Uterus (tissue), 2 donors: ENCODE results near the gene CALHM2.
"Not testable (repeated sequence)": the region's sequence is repeated elsewhere in the genome, so short reads cannot be mapped to it uniquely, and the experiment has no call there.

Source experiments
- POLR2A ChIP-seq, 2 donors: fragments of 450-650 bp; IDR thresholded peaks; one replicate each; pipeline ENCODE4 v1.6.1; 2016; ENCODE audit warnings: antibody characterized with exemption in 2 of 2, mild to moderate bottlenecking in 1 of 2, moderate library complexity in 1 of 2
- TF ChIP-seq, protein P1 (sequence below), 4 experiments: fragments of 200-600 bp in 2 of 4; fragments of 450-650 bp in 2 of 4; sonication (generic) in 2 of 4; IDR thresholded peaks; one replicate each; pipeline ENCODE4 v1.5.1; 2016 to 2019; ENCODE audit warnings: antibody characterized with exemption in 4 of 4, mild to moderate bottlenecking in 2 of 4, moderate library complexity in 1 of 4

DNA sequence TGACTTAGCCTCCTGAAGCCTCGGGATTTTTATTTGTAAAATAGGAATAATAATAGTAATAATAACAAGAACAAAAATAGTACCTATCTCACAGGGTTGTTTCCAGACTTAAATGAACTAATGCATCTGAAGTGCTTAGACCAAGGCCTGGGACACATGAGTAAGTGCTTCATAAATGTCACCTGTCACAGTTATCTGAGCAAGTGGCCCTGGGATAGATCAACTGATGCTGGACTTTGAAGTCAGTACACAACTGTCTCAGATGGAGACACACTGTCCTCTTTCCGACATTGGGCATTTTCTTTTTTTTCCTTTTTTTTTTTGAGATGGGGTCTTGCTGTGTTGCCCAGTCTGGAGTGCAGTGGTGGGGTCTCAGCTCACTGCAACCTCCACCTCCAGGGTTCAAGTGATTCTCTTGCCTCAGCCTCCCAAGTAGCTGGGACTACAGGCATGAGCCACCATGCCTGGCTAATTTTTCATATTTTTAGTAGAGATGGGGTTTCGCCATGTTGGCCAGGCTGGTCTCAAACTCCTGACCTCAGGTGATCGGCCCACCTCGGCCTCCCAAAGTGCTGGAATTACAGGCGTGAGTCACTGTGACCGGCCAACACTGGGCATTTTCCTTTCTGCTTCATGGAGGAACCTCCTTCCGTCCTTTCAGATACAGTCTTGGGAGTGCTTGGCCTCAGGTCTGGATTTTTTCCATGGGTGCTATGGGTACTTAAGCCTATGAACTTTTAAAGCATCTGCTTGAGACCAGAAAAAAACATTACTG, 34.7 kb upstream of the CALHM2 start:
- TF ChIP-seq, protein P1, sequence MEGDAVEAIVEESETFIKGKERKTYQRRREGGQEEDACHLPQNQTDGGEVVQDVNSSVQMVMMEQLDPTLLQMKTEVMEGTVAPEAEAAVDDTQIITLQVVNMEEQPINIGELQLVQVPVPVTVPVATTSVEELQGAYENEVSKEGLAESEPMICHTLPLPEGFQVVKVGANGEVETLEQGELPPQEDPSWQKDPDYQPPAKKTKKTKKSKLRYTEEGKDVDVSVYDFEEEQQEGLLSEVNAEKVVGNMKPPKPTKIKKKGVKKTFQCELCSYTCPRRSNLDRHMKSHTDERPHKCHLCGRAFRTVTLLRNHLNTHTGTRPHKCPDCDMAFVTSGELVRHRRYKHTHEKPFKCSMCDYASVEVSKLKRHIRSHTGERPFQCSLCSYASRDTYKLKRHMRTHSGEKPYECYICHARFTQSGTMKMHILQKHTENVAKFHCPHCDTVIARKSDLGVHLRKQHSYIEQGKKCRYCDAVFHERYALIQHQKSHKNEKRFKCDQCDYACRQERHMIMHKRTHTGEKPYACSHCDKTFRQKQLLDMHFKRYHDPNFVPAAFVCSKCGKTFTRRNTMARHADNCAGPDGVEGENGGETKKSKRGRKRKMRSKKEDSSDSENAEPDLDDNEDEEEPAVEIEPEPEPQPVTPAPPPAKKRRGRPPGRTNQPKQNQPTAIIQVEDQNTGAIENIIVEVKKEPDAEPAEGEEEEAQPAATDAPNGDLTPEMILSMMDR (IDR thresholded peaks at IDR 0.05): not testable (repeated sequence)
- TF ChIP-seq POLR2A (IDR thresholded peaks at IDR 0.05): not testable (repeated sequence)
